GM23338 (cell line): Measurements from ENCODE around the gene AIP. TPM values are rescaled to one million over a fixed set of nuclear protein-coding genes. Genes with fewer than 3 reads are reported as not detected.

Experiments
- CREB1 ChIP-seq: fragments of 250-450 bp; sonication (Bioruptor Pico); IDR thresholded peaks from 2 replicates; pipeline ENCODE4 v1.5.0; 2020; ENCODE audit warnings: low read depth, mild to moderate bottlenecking, moderate library complexity
- EZH2phosphoT487 ChIP-seq: fragments of 200-600 bp; sonication (generic); IDR thresholded peaks from one replicate; pipeline ENCODE4 v1.8.1; 2018; ENCODE audit warnings: antibody characterized with exemption; ENCODE audit not compliant: unreplicated experiment
- ZNF462 ChIP-seq: fragments of 250-450 bp; sonication (Bioruptor Pico); IDR thresholded peaks from 2 replicates; pipeline ENCODE4 v1.5.0; 2020; ENCODE audit warnings: mild to moderate bottlenecking, moderate library complexity
- microRNA-seq: library from miRNA; unstranded; fragments of <30 nt; microRNA quantifications from one replicate; pipeline ENCODE4, GENCODE V29; 2017
- polyA plus RNA-seq: library from polyadenylated mRNA; unstranded; fragments of >200 nt; fragmentation: Nextera tagmentation; extraction: Ambion mirVana; gene quantifications from 2 replicates; pipeline ENCODE4 v1.2.1, GENCODE V29; 2016
- small RNA-seq: library from RNA; depleted of rRNA; stranded (forward); fragments of <200 nt; gene quantifications from one replicate; pipeline ENCODE3, GENCODE V24; 2014; ENCODE audit warnings: low replicate concordance
- total RNA-seq: library from RNA; depleted of rRNA; stranded (reverse); fragments of >200 nt; shearing (Covaris generic); gene quantifications from 2 replicates; pipeline ENCODE4 v1.2.3, GENCODE V29; 2014; rRNA removed

Gene AIP
- total and polyA plus RNA-seq, 2 experiments from 2014 or later, result 29.1 to 32.1 TPM

- TF ChIP-seq ZNF462 (CRISPR knock-in tag), result no peak
- TF ChIP-seq EZH2phosphoT487, result no peak
- TF ChIP-seq CREB1 (CRISPR knock-in tag), result no peak
These were observed 56.7 kb downstream of the AIP start (continued) for GRCh38 chr11:67539550-67539949.

Small RNAs within 50 kb of the gene (microRNA-seq; reads per million reads assigned to microRNA genes)
- gene MIR6752, result not detected

Small RNAs within 50 kb of the gene (small RNA-seq; reads per million reads assigned to genes)
- gene MIR6752, result not detected

Other genes with a start within 250 kb of the AIP start
- gene GRK2, start 216.6 kb upstream of the AIP start, total RNA-seq, result 62.2 and 72.5 TPM in 2 replicates
- 19.5 and 21.7 TPM in 2 replicates for gene GRK2, start 216.6 kb upstream of the AIP start, polyA plus RNA-seq
- 15.7 and 30.8 TPM in 2 replicates for gene ANKRD13D, start 193.7 kb upstream of the AIP start, total RNA-seq
- 19.5 and 20.3 TPM in 2 replicates for gene ANKRD13D, start 193.7 kb upstream of the AIP start, polyA plus RNA-seq
- 40.0 and 45.8 TPM in 2 replicates for gene SSH3, start 179.5 kb upstream of the AIP start, total RNA-seq
- gene SSH3, start 179.5 kb upstream of the AIP start, polyA plus RNA-seq, result 17.8 and 25.1 TPM in 2 replicates
- 15.9 and 23.0 TPM in 2 replicates for gene POLD4, start 129.5 kb upstream of the AIP start, total RNA-seq
- 16.2 and 18.8 TPM in 2 replicates for gene POLD4, start 129.5 kb upstream of the AIP start, polyA plus RNA-seq
- gene CLCF1, start 109.4 kb upstream of the AIP start, total RNA-seq, result 0.19 TPM in 1 of 2 replicates, not detected in the other
- gene CLCF1, start 109.4 kb upstream of the AIP start, polyA plus RNA-seq, result 0.17 and 0.32 TPM in 2 replicates
- 13.9 and 16.5 TPM in 2 replicates for gene RAD9A, start 91.0 kb upstream of the AIP start, total RNA-seq
- 17.0 and 18.9 TPM in 2 replicates for gene RAD9A, start 91.0 kb upstream of the AIP start, polyA plus RNA-seq
- 227 and 237 TPM in 2 replicates for gene PPP1CA, start 81.2 kb upstream of the AIP start, total RNA-seq
- 217 TPM in 2 replicates for gene PPP1CA, start 81.2 kb upstream of the AIP start, polyA plus RNA-seq
- 0.31 and 0.35 TPM in 2 replicates for gene TBC1D10C, start 78.9 kb upstream of the AIP start, total RNA-seq
- gene TBC1D10C, start 78.9 kb upstream of the AIP start, polyA plus RNA-seq, result 0.17 and 0.31 TPM in 2 replicates
- 0.27 and 0.76 TPM in 2 replicates for gene CARNS1, start 67.3 kb upstream of the AIP start, total RNA-seq
- 0.52 and 0.63 TPM in 2 replicates for gene CARNS1, start 67.3 kb upstream of the AIP start, polyA plus RNA-seq
- 41.3 and 48.2 TPM in 2 replicates for gene RPS6KB2, start 54.5 kb upstream of the AIP start, total RNA-seq
- gene RPS6KB2, start 54.5 kb upstream of the AIP start, polyA plus RNA-seq, result 27.7 and 29.5 TPM in 2 replicates
- gene PTPRCAP, start 45.3 kb upstream of the AIP start, total RNA-seq, result 0.85 and 3.5 TPM in 2 replicates
- gene PTPRCAP, start 45.3 kb upstream of the AIP start, polyA plus RNA-seq, result 2.7 and 3.3 TPM in 2 replicates
- 77.5 and 91.1 TPM in 2 replicates for gene CORO1B, start 39.5 kb upstream of the AIP start, total RNA-seq
- gene CORO1B, start 39.5 kb upstream of the AIP start, polyA plus RNA-seq, result 61.5 and 69.5 TPM in 2 replicates
- gene GPR152, start 30.3 kb upstream of the AIP start, total RNA-seq, result not detected in 2 replicates
- not detected in 2 replicates for gene GPR152, start 30.3 kb upstream of the AIP start, polyA plus RNA-seq
- gene CABP4, start 27.7 kb upstream of the AIP start, total RNA-seq, result 0.28 TPM in 1 of 2 replicates, not detected in the other
- gene CABP4, start 27.7 kb upstream of the AIP start, polyA plus RNA-seq, result not detected in 2 replicates
- 61.4 and 101 TPM in 2 replicates for gene TMEM134, start 13.8 kb upstream of the AIP start, total RNA-seq
- gene TMEM134, start 13.8 kb upstream of the AIP start, polyA plus RNA-seq, result 64.7 and 69.2 TPM in 2 replicates
- gene PITPNM1, start 22.3 kb downstream of the AIP start, total RNA-seq, result 46.8 and 57.1 TPM in 2 replicates
- gene PITPNM1, start 22.3 kb downstream of the AIP start, polyA plus RNA-seq, result 8.7 and 9.1 TPM in 2 replicates
- 39.8 and 48.6 TPM in 2 replicates for gene CDK2AP2, start 25.1 kb downstream of the AIP start, total RNA-seq
- 120 and 128 TPM in 2 replicates for gene CDK2AP2, start 25.1 kb downstream of the AIP start, polyA plus RNA-seq
- not detected in 2 replicates for gene CABP2, start 40.4 kb downstream of the AIP start, total RNA-seq
- not detected in 2 replicates for gene CABP2, start 40.4 kb downstream of the AIP start, polyA plus RNA-seq
- gene GSTP1, start 100.8 kb downstream of the AIP start, total RNA-seq, result 1,021 and 1,776 TPM in 2 replicates
- gene GSTP1, start 100.8 kb downstream of the AIP start, polyA plus RNA-seq, result 1,881 and 1,914 TPM in 2 replicates
- gene NDUFV1, start 123.9 kb downstream of the AIP start, total RNA-seq, result 202 and 241 TPM in 2 replicates
- 98.6 and 104 TPM in 2 replicates for gene NDUFV1, start 123.9 kb downstream of the AIP start, polyA plus RNA-seq
- gene NUDT8, start 146.9 kb downstream of the AIP start, total RNA-seq, result 5.0 and 6.6 TPM in 2 replicates
- 15.1 and 16.4 TPM in 2 replicates for gene NUDT8, start 146.9 kb downstream of the AIP start, polyA plus RNA-seq
- 0.10 TPM in 1 of 2 replicates, not detected in the other for gene TBX10, start 156.7 kb downstream of the AIP start, total RNA-seq
- gene TBX10, start 156.7 kb downstream of the AIP start, polyA plus RNA-seq, result not detected in 2 replicates
- 0.31 and 0.87 TPM in 2 replicates for gene ACY3, start 167.7 kb downstream of the AIP start, total RNA-seq
- gene ACY3, start 167.7 kb downstream of the AIP start, polyA plus RNA-seq, result not detected in 2 replicates
- gene ALDH3B2, start 191.6 kb downstream of the AIP start, total RNA-seq, result not detected in 2 replicates
- not detected in 2 replicates for gene ALDH3B2, start 191.6 kb downstream of the AIP start, polyA plus RNA-seq